GM21360 (cell line): ENCODE measurements around the gene SLC10A7.

Experiments
- ATAC-seq: cut with Tn5 transposase; IDR thresholded peaks from one replicate; pipeline ENCODE4 v1.9.1; 2021; ENCODE audit warnings: mild to moderate bottlenecking, moderate library complexity; ENCODE audit not compliant: unreplicated experiment

SLC10A7 gene

GRCh38 chr4:146442801-146443200 is 78.9 kb downstream of the SLC10A7 start:
- ATAC-seq = no peak

- no peak for ATAC-seq
Measured at GRCh38 chr4:146439999-146440398, 81.7 kb downstream of the SLC10A7 start.

GRCh38 chr4:146439437-146439836 is 82.3 kb downstream of the SLC10A7 start:
- ATAC-seq = no peak

GRCh38 chr4:146437778-146438177 is 84.0 kb downstream of the SLC10A7 start:
- ATAC-seq = no peak

GRCh38 chr4:146436423-146437162 is 85.1 kb downstream of the SLC10A7 start:
- no peak for ATAC-seq

- no peak for ATAC-seq
Measured at GRCh38 chr4:146435962-146436361, 85.8 kb downstream of the SLC10A7 start.

- no peak for ATAC-seq
Measured at GRCh38 chr4:146432065-146432464, 89.7 kb downstream of the SLC10A7 start.

- no peak for ATAC-seq
Measured at GRCh38 chr4:146428298-146428697, 93.4 kb downstream of the SLC10A7 start.

GRCh38 chr4:146417822-146418221 is 103.9 kb downstream of the SLC10A7 start:
- ATAC-seq = no peak

GRCh38 chr4:146415829-146416228 is 105.9 kb downstream of the SLC10A7 start:
- no peak for ATAC-seq

GRCh38 chr4:146407669-146408084 is 114.1 kb downstream of the SLC10A7 start:
- no peak for ATAC-seq

- ATAC-seq = no peak
Measured at GRCh38 chr4:146407257-146407656, 114.5 kb downstream of the SLC10A7 start.

GRCh38 chr4:146401274-146401673 is 120.5 kb downstream of the SLC10A7 start:
- no peak for ATAC-seq

- ATAC-seq = no peak
Measured at GRCh38 chr4:146398896-146399445, 122.8 kb downstream of the SLC10A7 start.

GRCh38 chr4:146398404-146398803 is 123.3 kb downstream of the SLC10A7 start:
- no peak for ATAC-seq

GRCh38 chr4:146389561-146389960 is 132.2 kb downstream of the SLC10A7 start:
- ATAC-seq = no peak

GRCh38 chr4:146382194-146382593 is 139.5 kb downstream of the SLC10A7 start:
- ATAC-seq = no peak

GRCh38 chr4:146381263-146381872 is 140.4 kb downstream of the SLC10A7 start:
- no peak for ATAC-seq

- no peak for ATAC-seq
Measured at GRCh38 chr4:146379744-146380143, 142.0 kb downstream of the SLC10A7 start.

- no peak for ATAC-seq
Measured at GRCh38 chr4:146371812-146372211, 149.9 kb downstream of the SLC10A7 start.

- ATAC-seq = no peak
Measured at GRCh38 chr4:146370841-146371240, 150.9 kb downstream of the SLC10A7 start.

GRCh38 chr4:146369446-146369845 is 152.3 kb downstream of the SLC10A7 start:
- no peak for ATAC-seq
